ENCODE data around the gene EEF1A2.

EEF1A2 gene

DNA sequence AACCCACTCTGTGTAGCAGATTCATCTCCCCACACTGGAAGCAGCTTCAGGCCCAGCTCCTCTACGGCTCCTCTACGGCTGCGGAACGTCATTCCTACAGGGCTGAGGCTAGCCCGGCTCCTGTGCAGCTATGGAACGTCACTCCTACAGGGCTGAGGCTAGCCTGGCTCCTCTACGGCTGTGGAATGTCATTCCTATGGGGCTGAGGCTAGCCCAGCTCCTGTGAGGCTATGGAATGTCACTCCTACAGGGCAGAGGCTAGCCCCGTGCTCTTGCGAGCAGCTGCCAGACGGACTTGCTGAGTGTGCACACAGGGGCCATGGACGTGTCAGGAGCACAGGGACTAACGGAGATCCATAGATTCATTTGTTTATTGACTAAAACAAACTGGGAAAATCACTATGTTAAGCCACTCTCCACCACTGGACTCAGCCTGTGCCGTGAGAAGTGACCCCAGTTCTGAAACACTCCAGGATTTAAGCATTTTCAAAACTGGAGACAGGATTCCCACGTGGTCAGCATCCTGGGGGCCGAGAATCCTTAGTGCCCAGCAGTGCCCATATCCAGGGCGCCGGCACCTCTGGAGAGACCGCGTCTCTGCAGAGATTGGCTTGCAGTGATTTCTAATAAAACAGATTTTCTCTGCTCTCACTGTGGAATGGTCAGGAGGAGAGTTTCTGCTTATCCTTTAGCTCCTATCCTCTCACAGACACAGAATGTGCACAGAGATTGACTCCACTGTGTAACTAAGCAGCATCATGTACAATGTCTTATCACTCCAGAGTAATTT lies 31.4 kb downstream of the EEF1A2 start:
- Histone ChIP-seq H3K27me3 (replicated peaks) (peaks cover 43% of the 10 kb centered on the region), H3K36me3 (replicated peaks) (no peaks in the 10 kb centered on the region), H3K4me3 (ENCODE audit: low read depth, low read length) (no peak overlapping the region), H3K27ac (no peak overlapping the region)
- no peak for DNase-seq
- TF ChIP-seq, protein P1, sequence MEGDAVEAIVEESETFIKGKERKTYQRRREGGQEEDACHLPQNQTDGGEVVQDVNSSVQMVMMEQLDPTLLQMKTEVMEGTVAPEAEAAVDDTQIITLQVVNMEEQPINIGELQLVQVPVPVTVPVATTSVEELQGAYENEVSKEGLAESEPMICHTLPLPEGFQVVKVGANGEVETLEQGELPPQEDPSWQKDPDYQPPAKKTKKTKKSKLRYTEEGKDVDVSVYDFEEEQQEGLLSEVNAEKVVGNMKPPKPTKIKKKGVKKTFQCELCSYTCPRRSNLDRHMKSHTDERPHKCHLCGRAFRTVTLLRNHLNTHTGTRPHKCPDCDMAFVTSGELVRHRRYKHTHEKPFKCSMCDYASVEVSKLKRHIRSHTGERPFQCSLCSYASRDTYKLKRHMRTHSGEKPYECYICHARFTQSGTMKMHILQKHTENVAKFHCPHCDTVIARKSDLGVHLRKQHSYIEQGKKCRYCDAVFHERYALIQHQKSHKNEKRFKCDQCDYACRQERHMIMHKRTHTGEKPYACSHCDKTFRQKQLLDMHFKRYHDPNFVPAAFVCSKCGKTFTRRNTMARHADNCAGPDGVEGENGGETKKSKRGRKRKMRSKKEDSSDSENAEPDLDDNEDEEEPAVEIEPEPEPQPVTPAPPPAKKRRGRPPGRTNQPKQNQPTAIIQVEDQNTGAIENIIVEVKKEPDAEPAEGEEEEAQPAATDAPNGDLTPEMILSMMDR (IDR thresholded peaks at IDR 0.05; ENCODE audit: low read depth, low read length, missing control alignments) = no peak
- in situ Hi-C loops (cut with HindIII; ENCODE audit: low pct_ligation_motif_present, low sequenced_read_pairs) = no loop called here

DNA sequence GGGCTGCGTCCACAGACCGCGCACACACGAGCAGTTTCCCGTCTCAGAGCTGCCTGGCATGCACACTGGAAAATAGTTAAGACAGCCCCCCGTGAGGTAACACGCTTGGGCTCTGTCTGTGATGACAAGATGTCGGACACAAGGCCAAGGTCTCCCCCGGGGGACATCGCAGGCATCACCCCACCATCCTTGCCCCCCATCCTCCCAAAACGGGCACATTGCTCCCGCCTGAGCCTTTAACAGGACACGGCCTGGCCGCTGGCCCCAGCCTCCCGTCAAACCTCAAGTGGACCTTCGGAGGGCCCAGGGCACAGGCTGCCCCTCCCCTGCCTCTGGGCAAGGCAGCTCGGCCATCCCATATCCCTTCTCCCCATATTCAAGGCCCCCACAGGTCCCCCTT lies 32.0 kb downstream of the EEF1A2 start:
- Histone ChIP-seq H3K4me3 (ENCODE audit: low read depth, low read length) (no peak overlapping the region), H3K36me3 (replicated peaks) (no peaks in the 10 kb centered on the region), H3K27me3 (replicated peaks) (peaks cover 40% of the 10 kb centered on the region), H3K27ac (no peak overlapping the region)
- in situ Hi-C loops (cut with HindIII; ENCODE audit: low pct_ligation_motif_present, low sequenced_read_pairs) = no loop called here
- DNase-seq = no peak
- TF ChIP-seq, protein P1 (IDR thresholded peaks at IDR 0.05; ENCODE audit: low read depth, low read length, missing control alignments) = no peak

DNA sequence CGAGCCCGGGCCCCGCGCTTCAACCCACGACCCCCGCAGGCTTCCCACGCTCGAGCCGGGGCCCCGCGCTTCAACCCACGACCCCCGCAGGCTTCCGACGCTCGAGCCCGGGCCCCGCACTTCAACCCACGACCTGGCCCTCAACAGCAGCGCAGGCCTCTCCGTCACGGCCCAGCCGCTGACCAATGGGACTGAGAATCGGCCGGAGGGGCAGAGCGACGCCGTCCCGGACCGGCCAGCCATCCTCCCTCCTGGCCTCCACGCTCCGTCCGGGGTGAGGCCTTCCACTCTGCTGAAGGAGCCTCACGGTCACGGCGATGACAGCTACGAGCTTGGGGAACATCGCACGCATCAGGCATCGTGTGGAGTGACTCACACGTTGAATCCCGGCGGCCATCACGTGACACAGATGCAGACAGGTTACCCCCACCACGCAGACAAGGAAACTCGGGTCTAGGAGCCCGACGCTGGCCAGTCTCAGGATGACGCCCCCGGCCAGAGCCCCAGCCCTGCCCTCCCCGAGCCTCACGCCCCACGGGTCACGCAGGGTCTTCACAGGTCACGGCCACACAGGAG lies 32.5 kb downstream of the EEF1A2 start:
- Histone ChIP-seq H3K27me3 (replicated peaks) (peaks cover 37% of the 10 kb centered on the region), H3K27ac (no peak overlapping the region), H3K36me3 (replicated peaks) (no peaks in the 10 kb centered on the region), H3K4me3 (ENCODE audit: low read depth, low read length) (no peak overlapping the region)
- no peak for DNase-seq
- TF ChIP-seq, protein P1 (IDR thresholded peaks at IDR 0.05; ENCODE audit: low read depth, low read length, missing control alignments) = no peak
- in situ Hi-C loops (cut with HindIII; ENCODE audit: low pct_ligation_motif_present, low sequenced_read_pairs) = no loop called here

DNA sequence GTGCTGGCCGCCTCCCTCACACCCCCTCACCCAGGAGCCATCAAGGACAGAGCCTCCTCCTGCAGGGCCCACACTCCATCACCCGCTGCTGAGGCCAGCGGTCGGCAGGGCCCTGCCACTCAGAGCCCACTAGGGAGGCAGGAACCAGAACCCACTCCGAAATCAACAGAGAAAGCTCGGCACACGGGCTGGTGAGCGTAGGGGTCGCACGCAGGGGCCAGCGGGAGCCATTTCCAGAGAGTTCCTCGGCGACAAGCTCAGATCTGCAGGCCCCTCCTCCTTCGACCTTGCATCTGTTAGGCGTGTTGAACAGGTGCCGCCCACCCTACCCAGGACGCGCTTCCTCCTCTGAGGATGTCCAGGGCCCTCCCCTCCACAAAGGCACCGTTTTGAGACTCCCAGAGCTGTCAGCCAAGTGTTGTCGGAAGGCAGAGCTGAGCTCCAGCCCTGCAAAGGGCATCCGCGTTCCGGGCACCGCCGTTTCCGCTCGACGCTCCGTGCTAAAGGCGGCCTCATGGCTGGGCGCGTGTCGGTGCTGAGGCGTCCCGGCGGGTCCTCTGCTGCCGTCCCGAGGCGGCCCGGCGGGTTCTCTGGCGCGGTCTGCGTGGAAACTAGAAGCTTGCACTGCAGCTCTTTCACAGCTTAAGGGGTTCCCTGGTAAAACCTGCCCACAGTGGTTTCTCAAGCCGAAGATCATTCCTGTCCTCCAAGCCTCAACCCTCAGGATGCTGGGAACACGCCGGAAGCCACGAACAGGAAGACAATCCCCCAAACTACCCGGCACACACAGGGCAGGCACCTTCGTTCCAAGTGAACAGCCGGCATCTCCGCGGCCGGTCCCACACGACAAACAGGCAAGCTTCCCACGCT lies 33.3 kb downstream of the EEF1A2 start:
- no peaks in the 10 kb centered on the region for H3K36me3 ChIP-seq (replicated peaks)
- H3K27me3 ChIP-seq (replicated peaks) = peaks cover 30% of the 10 kb centered on the region
- DNase-seq = no peak
- in situ Hi-C loops (cut with HindIII; ENCODE audit: low pct_ligation_motif_present, low sequenced_read_pairs) = no loop called here
- H3K27ac ChIP-seq = no peak overlapping the region
- no peak overlapping the region for H3K4me3 ChIP-seq (ENCODE audit: low read depth, low read length)
- TF ChIP-seq, protein P1 (IDR thresholded peaks at IDR 0.05; ENCODE audit: low read depth, low read length, missing control alignments) = no peak

DNA sequence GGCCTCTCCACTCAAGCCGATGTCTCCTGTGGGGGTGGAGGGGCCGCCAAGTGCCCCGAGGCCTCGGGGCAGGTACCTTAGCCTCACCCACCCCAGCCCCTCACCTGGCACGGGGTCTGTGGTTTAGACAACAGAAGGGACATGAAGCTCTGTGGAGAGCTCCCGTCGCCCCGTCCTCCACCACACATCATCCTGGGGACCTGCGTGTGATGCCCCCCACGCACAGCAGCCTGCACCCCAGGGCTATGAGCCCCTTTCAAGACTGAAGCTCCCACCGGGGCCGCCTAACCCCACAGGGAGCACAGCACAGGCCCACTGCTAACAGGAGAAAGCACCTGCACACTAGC lies 34.6 kb downstream of the EEF1A2 start:
- Histone ChIP-seq H3K4me3 (ENCODE audit: low read depth, low read length) (no peak overlapping the region), H3K27me3 (replicated peaks) (peaks cover 24% of the 10 kb centered on the region), H3K27ac (no peak overlapping the region), H3K36me3 (replicated peaks) (no peaks in the 10 kb centered on the region)
- in situ Hi-C loops (cut with HindIII; ENCODE audit: low pct_ligation_motif_present, low sequenced_read_pairs) = no loop called here
- no peak for DNase-seq
- TF ChIP-seq, protein P1 (IDR thresholded peaks at IDR 0.05; ENCODE audit: low read depth, low read length, missing control alignments) = no peak

Measured in brain microvascular endothelial cell (primary cell).